CD4-positive, alpha-beta T cell treated with Interleukin-21 for 1 hour (primary cell): ENCODE measurements around the gene HBA2.
"Not testable (repeated sequence)": the region's sequence is repeated elsewhere in the genome, so short reads cannot be mapped to it uniquely, and the experiment has no call there.

ENCODE experiments used
- DNase-seq: peaks from one replicate; pipeline ENCODE4 v3.0.0-alpha.2; 2020

HBA2 gene

DNA sequence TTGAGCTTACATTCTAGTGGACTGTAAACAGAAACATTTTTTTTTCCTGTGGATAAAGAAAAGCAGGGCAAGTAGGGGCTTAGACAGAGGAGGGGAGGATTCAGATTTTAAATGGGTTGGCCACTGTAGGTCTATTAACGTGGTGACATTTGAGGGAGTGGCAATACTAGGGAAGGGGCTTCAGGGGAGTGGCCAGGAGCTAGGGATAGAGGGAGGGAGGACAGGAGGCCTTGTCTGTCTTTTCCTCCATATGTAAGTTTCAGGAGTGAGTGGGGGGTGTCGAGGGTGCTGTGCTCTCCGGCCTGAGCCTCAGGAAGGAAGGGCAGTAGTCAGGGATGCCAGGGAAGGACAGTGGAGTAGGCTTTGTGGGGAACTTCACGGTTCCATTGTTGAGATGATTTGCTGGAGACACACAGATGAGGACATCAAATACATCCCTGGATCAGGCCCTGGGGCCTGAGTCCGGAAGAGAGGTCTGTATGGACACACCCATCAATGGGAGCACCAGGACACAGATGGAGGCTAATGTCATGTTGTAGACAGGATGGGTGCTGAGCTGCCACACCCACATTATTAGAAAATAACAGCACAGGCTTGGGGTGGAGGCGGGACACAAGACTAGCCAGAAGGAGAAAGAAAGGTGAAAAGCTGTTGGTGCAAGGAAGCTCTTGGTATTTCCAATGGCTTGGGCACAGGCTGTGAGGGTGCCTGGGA is 13.4 kb upstream of the HBA2 start:
- no peak for DNase-seq

DNA sequence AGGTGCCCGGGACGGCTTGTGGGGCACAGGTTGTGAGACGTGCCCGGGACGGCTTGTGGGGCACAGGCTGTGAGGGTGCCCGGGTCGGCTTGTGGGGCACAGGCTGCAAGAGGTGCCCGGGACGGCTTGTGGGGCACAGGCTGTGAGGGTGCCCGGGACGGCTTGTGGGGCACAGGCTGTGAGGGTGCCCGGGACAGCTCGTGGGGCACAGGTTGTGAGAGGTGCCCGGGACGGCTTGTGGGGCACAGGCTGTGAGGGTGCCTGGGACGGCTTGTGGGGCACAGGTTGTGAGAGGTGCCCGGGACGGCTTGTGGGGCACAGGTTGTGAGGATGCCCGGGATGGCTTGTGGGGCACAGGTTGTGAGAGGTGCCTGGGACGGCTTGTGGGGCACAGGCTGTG is 12.4 kb upstream of the HBA2 start:
- DNase-seq = not testable (repeated sequence)

DNA sequence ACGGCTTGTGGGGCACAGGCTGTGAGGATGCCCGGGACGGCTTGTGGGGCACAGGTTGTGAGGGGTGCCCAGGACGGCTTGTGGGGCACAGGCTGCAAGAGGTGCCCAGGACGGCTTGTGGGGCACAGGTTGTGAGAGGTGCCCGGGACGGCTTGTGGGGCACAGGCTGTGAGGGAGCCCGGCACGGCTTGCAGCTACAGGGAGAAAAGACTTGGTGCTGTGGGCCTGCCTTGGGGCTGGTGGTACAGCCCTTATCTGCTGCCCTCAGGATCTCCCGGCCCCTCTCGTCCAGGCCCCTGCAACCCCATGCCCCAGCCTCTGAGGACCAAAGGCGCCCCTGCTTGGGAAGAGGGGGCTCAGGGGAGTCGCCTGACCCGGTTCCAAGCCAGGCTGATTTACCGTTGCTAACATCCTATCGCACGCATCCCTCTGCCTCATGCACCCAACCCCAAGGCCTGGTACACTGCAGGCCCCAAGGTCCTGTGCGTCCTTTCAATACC is 11.9 kb upstream of the HBA2 start:
- no peak for DNase-seq

DNA sequence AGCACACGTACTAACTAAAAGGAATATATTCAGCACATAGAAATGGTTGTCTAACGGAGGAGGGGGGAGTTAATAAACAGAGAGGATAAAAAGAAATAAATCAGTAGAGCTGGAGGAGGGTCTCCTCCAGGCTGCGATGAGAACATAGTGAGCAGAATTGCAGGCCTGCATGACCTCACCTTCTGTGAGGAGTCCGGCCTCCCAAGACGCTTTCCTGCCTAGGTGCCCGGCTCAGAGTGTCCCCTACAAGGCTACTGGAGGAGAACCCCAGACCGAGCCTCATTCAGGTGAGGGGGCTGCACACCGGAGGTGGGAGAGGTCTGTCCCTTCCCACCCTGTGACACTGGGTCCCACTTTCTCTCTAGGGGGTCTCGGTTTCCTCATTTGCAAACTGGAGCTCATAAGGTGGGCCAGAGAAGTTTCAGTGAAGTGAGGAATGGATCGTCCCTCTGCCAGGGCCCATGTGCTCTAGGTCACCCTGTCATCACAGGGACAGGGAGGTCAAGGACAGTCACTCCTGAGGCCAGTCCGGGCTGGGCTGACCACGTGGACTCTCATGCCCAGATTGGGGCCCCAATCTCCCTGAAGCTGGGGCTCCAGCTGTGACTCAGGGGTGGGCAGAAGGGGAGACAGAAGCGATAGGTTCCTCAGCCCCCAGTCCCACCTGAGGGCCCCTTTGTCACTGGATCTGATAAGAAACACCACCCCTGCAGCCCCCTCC is 10.2 kb upstream of the HBA2 start:
- DNase-seq = no peak

- not testable (repeated sequence) for DNase-seq
Measured at GRCh38 chr16:163139-163538, 9.5 kb upstream of the HBA2 start.

DNA sequence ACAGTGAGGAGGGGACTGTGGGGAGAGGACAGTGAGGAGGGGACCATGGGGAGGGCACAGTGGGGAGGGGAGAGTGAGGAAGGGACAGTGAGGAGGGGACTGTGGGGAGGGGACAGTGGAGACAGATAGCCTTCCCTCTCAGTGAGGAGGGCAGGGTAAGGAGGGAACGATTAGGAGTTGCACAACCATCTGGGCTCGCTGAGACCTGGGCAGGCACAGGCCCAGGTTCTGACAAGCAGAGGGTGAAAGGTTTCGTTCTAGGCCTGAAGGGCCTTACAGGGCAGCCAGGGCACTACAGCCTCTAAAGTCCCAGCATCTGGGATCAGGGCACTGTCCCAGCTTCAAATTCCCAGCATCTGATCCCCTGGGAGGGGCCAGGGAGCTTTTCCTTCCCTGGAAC is 9.0 kb upstream of the HBA2 start:
- not testable (repeated sequence) for DNase-seq

GRCh38 chr16:164134-164823 is 8.4 kb upstream of the HBA2 start:
- DNase-seq = not testable (repeated sequence)

DNA sequence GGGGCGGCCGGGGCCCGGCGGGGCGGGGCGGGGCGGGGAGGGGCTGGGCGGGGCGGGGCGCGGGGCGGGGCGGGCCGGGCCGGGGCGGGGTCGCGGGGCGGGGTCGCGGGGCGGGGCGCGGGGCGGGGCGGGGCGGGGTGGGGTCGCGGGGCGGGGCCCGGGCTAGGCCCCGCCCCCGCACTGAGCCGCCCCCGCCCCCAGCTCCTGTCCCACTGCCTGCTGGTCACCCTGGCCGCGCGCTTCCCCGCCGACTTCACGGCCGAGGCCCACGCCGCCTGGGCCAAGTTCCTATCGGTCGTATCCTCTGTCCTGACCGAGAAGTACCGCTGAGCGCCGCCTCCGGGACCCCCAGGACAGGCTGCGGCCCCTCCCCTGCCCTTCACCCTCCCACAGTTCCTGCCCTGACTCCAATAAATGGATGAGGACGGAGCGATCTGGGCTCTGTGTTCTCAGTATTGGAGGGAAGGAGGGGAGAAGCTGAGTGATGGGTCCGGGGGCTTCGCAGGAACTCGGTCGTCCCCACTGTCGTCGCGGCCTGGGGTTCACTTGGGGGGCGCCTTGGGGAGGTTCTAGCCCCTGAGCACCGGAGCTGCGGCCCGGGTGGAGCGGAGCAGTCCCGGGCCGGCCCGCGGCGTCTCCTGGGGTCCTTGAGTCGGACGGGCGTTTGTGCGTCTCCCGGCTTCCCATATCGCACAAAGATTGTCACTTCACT is 7.7 kb upstream of the HBA2 start:
- no peak for DNase-seq

GRCh38 chr16:165539-166374 is 6.9 kb upstream of the HBA2 start, which contains the start of gene HBM:
HBM (plus strand) TSS chr16:165978; CDS start chr16:165998, 20 bp downstream.
- DNase-seq = no peak

DNA sequence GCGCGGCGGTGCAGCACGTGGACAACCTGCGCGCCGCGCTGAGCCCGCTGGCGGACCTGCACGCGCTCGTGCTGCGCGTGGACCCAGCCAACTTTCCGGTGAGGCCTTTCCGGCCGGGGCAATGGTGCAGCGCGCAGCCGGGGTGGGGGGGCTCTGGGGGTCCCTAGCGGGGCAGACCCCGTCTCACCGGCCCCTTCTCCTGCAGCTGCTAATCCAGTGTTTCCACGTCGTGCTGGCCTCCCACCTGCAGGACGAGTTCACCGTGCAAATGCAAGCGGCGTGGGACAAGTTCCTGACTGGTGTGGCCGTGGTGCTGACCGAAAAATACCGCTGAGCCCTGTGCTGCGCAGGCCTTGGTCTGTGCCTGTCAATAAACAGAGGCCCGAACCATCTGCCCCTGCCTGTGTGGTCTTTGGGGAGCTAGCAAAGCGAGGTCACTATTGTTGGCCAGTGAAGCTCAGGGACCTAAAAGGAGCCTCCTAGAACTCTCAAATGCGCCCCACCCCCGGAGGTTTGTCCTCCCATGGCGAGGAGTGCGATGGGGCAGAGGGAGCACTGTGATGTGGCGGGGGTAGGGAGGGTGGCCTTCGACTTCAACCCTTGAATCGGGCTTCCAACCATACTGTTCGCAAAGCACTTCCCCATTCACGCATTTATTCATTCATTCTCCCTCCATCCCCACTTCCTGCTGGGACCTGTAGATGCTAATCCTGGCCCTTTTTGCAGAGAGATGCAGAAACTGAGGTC is 6.1 kb upstream of the HBA2 start:
- no peak for DNase-seq

- no peak for DNase-seq
Measured at GRCh38 chr16:167122-167690, 5.5 kb upstream of the HBA2 start.

DNA sequence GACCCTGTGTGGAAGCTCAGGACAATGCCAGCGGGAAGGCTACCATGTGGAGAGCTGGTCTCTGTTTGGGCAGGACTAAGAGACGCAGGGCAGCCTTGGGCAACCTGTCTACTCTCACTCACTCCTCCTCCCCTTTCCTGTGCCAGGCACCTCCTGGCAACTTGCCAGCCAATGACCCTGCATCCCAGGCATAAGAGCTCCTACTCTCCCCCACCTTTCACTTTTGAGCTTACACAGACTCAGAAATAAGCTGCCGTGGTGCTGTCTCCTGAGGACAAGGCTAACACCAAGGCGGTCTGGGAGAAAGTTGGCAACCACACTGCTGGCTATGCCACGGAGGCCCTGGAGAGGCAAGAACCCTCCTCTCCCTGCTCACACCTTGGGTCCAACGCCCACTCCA is 4.3 kb upstream of the HBA2 start:
- DNase-seq = no peak

DNA sequence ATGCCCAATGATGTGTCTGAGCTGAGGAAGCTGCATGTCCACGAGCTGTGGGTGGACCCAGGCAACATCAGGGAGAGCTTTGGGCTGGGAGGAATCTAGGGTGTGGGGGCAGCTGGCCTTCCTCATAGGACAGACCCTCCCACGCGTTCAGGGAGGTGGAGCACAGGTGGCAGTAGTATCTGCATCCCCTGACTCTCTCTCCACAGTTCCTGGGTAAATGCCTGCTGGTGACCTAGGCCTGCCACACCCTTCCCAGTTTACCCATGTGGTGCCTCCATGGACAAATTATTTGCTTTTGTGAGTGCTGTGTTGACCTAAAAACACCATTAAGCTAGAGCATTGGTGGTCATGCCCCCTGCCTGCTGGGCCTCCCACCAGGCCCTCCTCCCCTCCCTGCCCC is 3.7 kb upstream of the HBA2 start:
- no peak for DNase-seq

DNA sequence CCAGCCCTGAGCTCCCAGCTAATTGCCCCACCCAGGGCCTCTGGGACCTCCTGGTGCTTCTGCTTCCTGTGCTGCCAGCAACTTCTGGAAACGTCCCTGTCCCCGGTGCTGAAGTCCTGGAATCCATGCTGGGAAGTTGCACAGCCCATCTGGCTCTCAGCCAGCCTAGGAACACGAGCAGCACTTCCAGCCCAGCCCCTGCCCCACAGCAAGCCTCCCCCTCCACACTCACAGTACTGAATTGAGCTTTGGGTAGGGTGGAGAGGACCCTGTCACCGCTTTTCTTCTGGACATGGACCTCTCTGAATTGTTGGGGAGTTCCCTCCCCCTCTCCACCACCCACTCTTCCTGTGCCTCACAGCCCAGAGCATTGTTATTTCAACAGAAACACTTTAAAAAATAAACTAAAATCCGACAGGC is 2.6 kb upstream of the HBA2 start:
- not testable (repeated sequence) for DNase-seq

GRCh38 chr16:170788-171187 is 1.9 kb upstream of the HBA2 start:
- DNase-seq = no peak

- DNase-seq = not testable (repeated sequence)
Measured at GRCh38 chr16:173211-173854, 657 bp downstream of the HBA2 start.

DNA sequence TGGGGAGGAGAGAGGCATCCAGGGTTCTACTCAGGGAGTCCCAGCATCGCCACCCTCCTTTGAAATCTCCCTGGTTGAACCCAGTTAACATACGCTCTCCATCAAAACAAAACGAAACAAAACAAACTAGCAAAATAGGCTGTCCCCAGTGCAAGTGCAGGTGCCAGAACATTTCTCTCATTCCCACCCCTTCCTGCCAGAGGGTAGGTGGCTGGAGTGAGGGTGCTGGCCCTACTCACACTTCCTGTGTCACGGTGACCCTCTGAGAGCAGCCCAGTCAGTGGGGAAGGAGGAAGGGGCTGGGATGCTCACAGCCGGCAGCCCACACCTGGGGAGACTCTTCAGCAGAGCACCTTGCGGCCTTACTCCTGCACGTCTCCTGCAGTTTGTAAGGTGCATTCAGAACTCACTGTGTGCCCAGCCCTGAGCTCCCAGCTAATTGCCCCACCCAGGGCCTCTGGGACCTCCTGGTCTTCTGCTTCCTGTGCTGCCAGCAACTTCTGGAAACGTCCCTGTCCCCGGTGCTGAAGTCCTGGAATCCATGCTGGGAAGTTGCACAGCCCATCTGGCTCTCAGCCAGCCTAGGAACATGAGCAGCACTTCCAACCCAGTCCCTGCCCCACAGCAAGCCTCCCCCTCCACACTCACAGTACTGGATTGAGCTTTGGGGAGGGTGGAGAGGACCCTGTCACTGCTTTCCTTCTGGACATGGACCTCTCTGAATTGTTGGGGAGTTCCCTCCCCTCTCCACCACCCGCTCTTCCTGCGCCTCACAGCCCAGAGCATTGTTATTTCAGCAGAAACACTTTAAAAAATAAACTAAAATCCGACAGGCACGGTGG is 1.5 kb downstream of the HBA2 start:
- DNase-seq = not testable (repeated sequence)

GRCh38 chr16:175011-175949 is 2.6 kb downstream of the HBA2 start:
- DNase-seq = no peak
